AG09319 (cell line): Measurements from ENCODE around the gene SLC18A2.
"Not testable (repeated sequence)": the region's sequence is repeated elsewhere in the genome, so short reads cannot be mapped to it uniquely, and the experiment has no call there.

Experiments used
- DNase-seq: peaks from one replicate; pipeline ENCODE4 v3.0.0-alpha.2; 2010; ENCODE audit warnings: low read depth; ENCODE audit errors: extremely low read depth
- TF ChIP-seq, protein P1 (sequence below): IDR thresholded peaks from 2 replicates; pipeline ENCODE4 v1.5.1; 2011; ENCODE audit warnings: low read depth, mild to moderate bottlenecking, inconsistent platforms, low read length, moderate library complexity

The SLC18A2 gene

DNA sequence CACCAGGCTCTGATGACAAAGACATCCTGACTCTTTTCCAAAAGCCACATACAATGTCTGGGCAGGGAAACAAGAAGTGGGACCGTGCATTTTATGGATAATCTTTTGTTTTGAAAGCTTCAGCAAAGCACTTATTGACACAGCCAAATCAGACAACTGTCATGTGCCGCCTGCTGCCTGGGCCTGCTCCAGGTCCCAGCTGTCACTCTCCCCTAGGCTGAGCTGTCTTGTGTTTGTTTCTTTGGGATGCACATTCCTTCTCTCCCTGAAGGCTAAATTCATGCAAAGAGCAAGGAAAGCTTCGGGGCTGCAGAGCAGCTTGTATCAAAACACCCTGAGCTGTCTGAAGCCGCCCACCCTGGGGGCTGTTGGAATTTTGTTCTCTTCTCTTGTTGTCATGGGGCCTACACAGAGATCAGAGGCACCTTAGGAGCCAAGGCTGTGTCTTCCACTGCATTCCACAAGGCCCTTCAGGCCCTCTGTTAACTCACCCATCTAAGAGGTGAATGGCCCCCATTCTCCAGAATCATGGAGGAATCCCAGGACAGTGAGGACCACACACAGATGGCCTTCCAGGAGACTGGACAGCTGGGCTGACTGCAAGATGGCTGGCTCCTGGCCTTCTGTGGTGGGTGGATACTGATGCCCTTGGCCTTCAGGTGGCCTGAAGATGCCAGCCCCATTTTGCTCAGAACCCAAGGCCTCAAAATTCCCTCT, 17.8 kb upstream of the SLC18A2 start:
- TF ChIP-seq, protein P1, sequence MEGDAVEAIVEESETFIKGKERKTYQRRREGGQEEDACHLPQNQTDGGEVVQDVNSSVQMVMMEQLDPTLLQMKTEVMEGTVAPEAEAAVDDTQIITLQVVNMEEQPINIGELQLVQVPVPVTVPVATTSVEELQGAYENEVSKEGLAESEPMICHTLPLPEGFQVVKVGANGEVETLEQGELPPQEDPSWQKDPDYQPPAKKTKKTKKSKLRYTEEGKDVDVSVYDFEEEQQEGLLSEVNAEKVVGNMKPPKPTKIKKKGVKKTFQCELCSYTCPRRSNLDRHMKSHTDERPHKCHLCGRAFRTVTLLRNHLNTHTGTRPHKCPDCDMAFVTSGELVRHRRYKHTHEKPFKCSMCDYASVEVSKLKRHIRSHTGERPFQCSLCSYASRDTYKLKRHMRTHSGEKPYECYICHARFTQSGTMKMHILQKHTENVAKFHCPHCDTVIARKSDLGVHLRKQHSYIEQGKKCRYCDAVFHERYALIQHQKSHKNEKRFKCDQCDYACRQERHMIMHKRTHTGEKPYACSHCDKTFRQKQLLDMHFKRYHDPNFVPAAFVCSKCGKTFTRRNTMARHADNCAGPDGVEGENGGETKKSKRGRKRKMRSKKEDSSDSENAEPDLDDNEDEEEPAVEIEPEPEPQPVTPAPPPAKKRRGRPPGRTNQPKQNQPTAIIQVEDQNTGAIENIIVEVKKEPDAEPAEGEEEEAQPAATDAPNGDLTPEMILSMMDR, result no peak
- no peak for DNase-seq

- TF ChIP-seq, protein P1, result no peak
- DNase-seq, result no peak
These were observed 17.1 kb upstream of the SLC18A2 start for GRCh38 chr10:117223693-117224430.

- TF ChIP-seq, protein P1, result no peak
- DNase-seq, result no peak
These were observed 16.0 kb upstream of the SLC18A2 start for GRCh38 chr10:117224881-117225280.

GRCh38 chr10:117226813-117227451, 14.0 kb upstream of the SLC18A2 start:
- no peak for DNase-seq
- TF ChIP-seq, protein P1, result peak; percentile 72

DNA sequence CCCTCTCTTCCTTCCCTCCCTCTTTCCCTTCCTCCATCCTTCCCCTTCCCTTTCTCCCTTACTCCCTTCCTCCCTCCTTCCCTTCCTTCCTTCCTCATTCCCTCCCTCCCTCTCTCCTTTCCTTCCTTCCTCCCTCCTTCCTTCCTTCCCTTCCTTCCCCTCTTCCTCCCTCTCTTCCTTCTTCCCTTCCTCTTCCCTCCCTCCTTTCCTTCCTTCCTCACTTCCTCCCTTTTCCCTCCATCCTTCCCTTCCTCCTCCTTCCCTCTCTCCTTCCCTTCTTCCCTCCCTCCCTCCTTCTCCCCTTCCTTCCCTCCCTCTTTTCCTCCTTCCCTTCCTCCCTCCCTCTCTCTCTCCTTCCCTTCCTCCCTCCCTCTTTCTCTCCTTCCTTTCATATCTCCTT, 12.7 kb upstream of the SLC18A2 start:
- DNase-seq, result no peak
- TF ChIP-seq, protein P1, result no peak

DNA sequence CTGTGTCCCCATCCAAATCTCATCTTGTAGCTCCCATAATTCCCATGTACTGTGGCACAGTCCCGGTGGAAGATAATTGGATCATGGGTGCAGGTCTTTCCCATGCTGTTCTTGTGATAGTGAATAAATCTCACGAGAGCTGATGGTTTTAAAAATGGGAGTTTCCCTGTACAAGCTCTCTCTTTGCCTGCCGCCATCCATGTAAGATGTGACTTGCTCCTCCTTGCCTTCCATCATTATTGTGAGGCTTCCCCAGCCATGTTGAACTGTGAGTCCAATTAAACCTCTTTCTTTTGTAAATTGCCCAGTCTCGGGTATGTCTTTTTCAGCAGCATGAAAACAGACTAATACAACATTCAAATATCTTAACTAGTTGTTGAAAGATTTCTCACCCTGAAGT, 10.8 kb upstream of the SLC18A2 start:
- not testable (repeated sequence) for DNase-seq

DNA sequence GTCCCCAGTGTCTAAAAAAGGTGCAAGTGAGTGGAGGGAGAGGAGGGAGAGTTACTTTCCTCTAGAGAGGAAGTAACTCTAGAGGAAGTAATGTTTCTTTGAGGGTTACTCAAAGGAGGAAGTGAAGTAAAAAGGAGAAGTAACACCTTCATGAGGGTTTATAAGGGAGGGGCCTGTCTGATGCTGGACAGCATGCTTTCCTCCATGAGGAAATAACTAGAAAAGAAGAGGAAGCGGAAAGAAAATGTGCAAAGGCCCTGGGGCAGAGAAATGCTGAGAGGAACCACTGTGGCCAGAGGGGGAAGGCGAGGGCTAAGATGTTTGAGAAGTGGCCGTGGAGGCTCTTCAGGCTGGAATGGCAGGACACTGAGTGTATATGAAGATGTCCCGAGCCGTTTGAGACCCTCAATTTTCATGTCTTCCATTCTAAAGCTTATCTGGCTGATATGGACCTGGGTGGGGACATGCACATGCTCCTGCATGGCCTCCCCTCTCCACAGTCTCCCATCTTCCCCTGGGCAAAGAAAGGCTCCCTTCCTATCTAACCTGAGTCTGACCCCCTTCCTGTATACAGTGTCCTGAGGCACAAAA, 3.4 kb upstream of the SLC18A2 start:
- DNase-seq, result no peak
- TF ChIP-seq, protein P1, result no peak
